HL-60 (cell line): ENCODE data around the gene NPTX2.

Source experiments
- DNase-seq, 2 experiments: peaks; one replicate each; pipeline ENCODE4 v3.0.0-alpha.2; 2010 to 2020; ENCODE audit warnings: low read depth in 1 of 2, low spot score in 1 of 2
- H3K27ac ChIP-seq: fragments of 250-450 bp; sonication (Bioruptor Pico); replicated peaks from 2 replicates; pipeline ENCODE4 v1.5.1; 2020; ENCODE audit warnings: mild to moderate bottlenecking, moderate library complexity
- H3K27me3 ChIP-seq: fragments of 250-450 bp; sonication (Bioruptor Pico); 2 replicates; pipeline ENCODE4 v1.5.1; 2021; ENCODE audit warnings: mild to moderate bottlenecking, moderate library complexity; ENCODE audit not compliant: insufficient read depth, poor library complexity, severe bottlenecking
- H3K4me3 ChIP-seq: replicated peaks from 2 replicates; pipeline ENCODE4 v1.5.1; 2011; ENCODE audit warnings: mild to moderate bottlenecking, control low read depth, low read length; ENCODE audit not compliant: insufficient read depth
- GABPA ChIP-seq: IDR thresholded peaks from 2 replicates; pipeline ENCODE4 v1.6.1; 2012; ENCODE audit warnings: low read depth
- POLR2AphosphoS5 ChIP-seq: IDR thresholded peaks from 2 replicates; pipeline ENCODE4 v1.6.1; 2012; ENCODE audit warnings: low read depth
- SPI1 ChIP-seq: IDR thresholded peaks from 2 replicates; pipeline ENCODE4 v1.6.1; 2012; ENCODE audit warnings: low read depth, mild to moderate bottlenecking, borderline replicate concordance
- TF ChIP-seq, protein P1 (sequence below): IDR thresholded peaks from 2 replicates; pipeline ENCODE4 v1.6.1; 2012; ENCODE audit warnings: low read depth; ENCODE audit not compliant: insufficient replicate concordance
- TF ChIP-seq, protein P2 (sequence below): IDR thresholded peaks from one replicate; pipeline ENCODE4 v1.5.1; 2011; ENCODE audit warnings: low read length, control low read depth, inconsistent platforms; ENCODE audit not compliant: insufficient read depth

The NPTX2 gene

DNA sequence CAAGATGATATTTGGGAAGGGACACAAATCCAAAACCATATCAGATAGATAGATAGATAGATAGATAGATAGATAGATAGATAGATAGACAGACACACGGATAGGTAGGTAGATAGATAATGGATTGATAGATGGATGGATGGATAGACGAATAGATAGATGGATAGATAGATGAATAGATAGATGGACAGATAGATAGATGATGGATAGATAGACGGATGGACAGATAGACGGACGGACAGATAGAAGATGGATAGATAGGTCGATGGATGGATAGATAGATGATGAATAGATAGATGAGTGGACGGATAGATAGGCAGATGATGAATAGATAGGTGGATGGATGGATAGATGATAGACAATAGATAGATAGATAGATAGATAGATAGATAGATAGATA, 39.8 kb downstream of the NPTX2 start:
- TF ChIP-seq SPI1 (no peak), GABPA (no peak), POLR2AphosphoS5 (no peak)
- TF ChIP-seq, protein P1, sequence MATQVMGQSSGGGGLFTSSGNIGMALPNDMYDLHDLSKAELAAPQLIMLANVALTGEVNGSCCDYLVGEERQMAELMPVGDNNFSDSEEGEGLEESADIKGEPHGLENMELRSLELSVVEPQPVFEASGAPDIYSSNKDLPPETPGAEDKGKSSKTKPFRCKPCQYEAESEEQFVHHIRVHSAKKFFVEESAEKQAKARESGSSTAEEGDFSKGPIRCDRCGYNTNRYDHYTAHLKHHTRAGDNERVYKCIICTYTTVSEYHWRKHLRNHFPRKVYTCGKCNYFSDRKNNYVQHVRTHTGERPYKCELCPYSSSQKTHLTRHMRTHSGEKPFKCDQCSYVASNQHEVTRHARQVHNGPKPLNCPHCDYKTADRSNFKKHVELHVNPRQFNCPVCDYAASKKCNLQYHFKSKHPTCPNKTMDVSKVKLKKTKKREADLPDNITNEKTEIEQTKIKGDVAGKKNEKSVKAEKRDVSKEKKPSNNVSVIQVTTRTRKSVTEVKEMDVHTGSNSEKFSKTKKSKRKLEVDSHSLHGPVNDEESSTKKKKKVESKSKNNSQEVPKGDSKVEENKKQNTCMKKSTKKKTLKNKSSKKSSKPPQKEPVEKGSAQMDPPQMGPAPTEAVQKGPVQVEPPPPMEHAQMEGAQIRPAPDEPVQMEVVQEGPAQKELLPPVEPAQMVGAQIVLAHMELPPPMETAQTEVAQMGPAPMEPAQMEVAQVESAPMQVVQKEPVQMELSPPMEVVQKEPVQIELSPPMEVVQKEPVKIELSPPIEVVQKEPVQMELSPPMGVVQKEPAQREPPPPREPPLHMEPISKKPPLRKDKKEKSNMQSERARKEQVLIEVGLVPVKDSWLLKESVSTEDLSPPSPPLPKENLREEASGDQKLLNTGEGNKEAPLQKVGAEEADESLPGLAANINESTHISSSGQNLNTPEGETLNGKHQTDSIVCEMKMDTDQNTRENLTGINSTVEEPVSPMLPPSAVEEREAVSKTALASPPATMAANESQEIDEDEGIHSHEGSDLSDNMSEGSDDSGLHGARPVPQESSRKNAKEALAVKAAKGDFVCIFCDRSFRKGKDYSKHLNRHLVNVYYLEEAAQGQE, result no peak
- TF ChIP-seq, protein P2, sequence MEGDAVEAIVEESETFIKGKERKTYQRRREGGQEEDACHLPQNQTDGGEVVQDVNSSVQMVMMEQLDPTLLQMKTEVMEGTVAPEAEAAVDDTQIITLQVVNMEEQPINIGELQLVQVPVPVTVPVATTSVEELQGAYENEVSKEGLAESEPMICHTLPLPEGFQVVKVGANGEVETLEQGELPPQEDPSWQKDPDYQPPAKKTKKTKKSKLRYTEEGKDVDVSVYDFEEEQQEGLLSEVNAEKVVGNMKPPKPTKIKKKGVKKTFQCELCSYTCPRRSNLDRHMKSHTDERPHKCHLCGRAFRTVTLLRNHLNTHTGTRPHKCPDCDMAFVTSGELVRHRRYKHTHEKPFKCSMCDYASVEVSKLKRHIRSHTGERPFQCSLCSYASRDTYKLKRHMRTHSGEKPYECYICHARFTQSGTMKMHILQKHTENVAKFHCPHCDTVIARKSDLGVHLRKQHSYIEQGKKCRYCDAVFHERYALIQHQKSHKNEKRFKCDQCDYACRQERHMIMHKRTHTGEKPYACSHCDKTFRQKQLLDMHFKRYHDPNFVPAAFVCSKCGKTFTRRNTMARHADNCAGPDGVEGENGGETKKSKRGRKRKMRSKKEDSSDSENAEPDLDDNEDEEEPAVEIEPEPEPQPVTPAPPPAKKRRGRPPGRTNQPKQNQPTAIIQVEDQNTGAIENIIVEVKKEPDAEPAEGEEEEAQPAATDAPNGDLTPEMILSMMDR, result no peak
- Histone ChIP-seq H3K4me3 (no peak overlapping the region), H3K27ac (no peak overlapping the region), H3K27me3 (no peaks in the 10 kb centered on the region)
- DNase-seq, result no peak

DNA sequence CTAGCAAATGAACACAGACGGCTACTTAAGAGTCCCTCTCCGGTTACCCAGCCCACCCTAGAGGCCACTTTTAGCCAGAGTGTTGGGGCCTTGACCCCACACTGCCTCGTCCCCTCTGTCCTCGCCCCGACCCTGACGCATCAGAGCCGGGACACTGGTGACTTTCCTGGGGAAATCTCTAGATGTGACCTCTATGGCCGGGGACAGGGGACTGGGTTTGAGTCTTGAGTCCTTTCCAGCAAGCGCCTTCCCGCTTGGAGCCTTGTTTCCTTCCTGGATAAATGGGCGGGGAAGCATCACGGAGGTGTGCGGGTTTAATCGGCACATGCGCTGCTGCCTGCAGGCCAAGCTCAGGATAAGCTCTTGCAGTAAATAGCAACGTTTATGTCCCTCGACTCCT, 40.7 kb downstream of the NPTX2 start:
- TF ChIP-seq POLR2AphosphoS5, result no peak
- TF ChIP-seq GABPA, result no peak
- TF ChIP-seq, protein P1, result no peak
- no peak for TF ChIP-seq SPI1
- TF ChIP-seq, protein P2, result no peak
- H3K4me3 ChIP-seq, result no peak overlapping the region
- DNase-seq, result no peak

DNA sequence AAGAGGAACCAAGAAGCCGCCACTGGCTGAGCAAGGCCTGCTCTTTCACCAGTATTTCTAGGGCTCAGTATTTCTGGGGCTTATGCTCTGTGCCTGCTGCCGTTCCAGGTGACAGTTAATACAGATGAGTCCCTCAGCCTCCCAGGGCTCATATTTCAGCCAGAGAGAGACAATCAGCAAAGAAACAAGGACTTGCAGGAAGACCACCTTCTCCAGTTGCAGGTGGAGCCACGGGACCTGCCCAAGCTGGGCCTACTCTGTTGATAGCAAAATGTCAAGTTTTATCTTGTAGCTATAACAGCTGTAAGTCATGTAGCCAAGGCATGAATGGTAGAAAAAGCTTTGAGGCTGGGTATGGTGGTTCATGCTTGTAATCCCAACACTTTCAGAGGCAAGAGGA, 42.7 kb downstream of the NPTX2 start:
- DNase-seq, result no peak
- Histone ChIP-seq H3K27ac (no peak overlapping the region), H3K4me3 (no peak overlapping the region), H3K27me3 (no peaks in the 10 kb centered on the region)
- TF ChIP-seq SPI1 (no peak), POLR2AphosphoS5 (no peak), GABPA (no peak)
- TF ChIP-seq, protein P2, result no peak
- TF ChIP-seq, protein P1, result no peak

More for the DNA sequence above, 40.7 kb downstream of the NPTX2 start:
- H3K27ac ChIP-seq, result no peak overlapping the region
- H3K27me3 ChIP-seq, result no peaks in the 10 kb centered on the region
